SIG-M5 treated with dmso at 0.1 percent for 504 hours (cell line): ENCODE results near the gene GAGE12F.
"Not testable (repeated sequence)": the region's sequence is repeated elsewhere in the genome, so short reads cannot be mapped to it uniquely, and the experiment has no call there.

Experiments
- DNase-seq: peaks from one replicate; lab custom pipeline; 2025; ENCODE audit not compliant: unreplicated experiment; lab: John Stamatoyannopoulos, UW

Gene GAGE12F, protein sequence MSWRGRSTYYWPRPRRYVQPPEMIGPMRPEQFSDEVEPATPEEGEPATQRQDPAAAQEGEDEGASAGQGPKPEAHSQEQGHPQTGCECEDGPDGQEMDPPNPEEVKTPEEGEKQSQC

DNA sequence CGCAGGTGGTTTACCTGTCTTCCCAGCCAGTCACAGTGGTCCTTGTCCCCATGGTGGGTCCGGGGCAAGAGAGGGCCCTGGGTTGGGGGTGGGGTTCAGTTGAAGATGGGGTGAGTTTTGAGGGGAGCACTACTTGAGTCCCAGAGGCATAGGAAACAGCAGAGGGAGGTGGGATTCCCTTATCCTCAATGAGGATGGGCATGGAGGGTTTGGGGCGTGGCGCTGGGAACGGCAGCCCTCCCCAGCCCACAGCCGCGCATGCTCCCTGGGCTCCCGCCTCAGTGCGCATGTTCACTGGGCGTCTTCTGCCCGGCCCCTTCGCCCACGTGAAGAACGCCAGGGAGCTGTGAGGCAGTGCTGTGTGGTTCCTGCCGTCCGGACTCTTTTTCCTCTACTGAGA is at the start of gene GAGE12F:
TSS of gene GAGE12F (plus strand) at position 301 of the 400 bp plus-strand sequence. CDS start 1,155 bp downstream, outside the sequence.
- not testable (repeated sequence) for DNase-seq

DNA sequence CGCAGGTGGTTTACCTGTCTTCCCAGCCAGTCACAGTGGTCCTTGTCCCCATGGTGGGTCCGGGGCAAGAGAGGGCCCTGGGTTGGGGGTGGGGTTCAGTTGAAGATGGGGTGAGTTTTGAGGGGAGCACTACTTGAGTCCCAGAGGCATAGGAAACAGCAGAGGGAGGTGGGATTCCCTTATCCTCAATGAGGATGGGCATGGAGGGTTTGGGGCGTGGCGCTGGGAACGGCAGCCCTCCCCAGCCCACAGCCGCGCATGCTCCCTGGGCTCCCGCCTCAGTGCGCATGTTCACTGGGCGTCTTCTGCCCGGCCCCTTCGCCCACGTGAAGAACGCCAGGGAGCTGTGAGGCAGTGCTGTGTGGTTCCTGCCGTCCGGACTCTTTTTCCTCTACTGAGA is 28.8 kb upstream of the GAGE12F start, which contains the start of gene GAGE12C:
TSS of gene GAGE12C (plus strand) at position 301 of the 400 bp plus-strand sequence. CDS start 1,155 bp downstream, outside the sequence.
- DNase-seq = not testable (repeated sequence)

DNA sequence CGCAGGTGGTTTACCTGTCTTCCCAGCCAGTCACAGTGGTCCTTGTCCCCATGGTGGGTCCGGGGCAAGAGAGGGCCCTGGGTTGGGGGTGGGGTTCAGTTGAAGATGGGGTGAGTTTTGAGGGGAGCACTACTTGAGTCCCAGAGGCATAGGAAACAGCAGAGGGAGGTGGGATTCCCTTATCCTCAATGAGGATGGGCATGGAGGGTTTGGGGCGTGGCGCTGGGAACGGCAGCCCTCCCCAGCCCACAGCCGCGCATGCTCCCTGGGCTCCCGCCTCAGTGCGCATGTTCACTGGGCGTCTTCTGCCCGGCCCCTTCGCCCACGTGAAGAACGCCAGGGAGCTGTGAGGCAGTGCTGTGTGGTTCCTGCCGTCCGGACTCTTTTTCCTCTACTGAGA is 19.2 kb upstream of the GAGE12F start, which contains the start of gene GAGE12D:
TSS of gene GAGE12D (plus strand) at position 301 of the 400 bp plus-strand sequence. CDS start 1,155 bp downstream, outside the sequence.
- DNase-seq = not testable (repeated sequence)

DNA sequence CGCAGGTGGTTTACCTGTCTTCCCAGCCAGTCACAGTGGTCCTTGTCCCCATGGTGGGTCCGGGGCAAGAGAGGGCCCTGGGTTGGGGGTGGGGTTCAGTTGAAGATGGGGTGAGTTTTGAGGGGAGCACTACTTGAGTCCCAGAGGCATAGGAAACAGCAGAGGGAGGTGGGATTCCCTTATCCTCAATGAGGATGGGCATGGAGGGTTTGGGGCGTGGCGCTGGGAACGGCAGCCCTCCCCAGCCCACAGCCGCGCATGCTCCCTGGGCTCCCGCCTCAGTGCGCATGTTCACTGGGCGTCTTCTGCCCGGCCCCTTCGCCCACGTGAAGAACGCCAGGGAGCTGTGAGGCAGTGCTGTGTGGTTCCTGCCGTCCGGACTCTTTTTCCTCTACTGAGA is 9.7 kb upstream of the GAGE12F start, which contains the start of gene GAGE12E:
TSS of gene GAGE12E (plus strand) at position 301 of the 400 bp plus-strand sequence. CDS start 1,155 bp downstream, outside the sequence.
- not testable (repeated sequence) for DNase-seq

DNA sequence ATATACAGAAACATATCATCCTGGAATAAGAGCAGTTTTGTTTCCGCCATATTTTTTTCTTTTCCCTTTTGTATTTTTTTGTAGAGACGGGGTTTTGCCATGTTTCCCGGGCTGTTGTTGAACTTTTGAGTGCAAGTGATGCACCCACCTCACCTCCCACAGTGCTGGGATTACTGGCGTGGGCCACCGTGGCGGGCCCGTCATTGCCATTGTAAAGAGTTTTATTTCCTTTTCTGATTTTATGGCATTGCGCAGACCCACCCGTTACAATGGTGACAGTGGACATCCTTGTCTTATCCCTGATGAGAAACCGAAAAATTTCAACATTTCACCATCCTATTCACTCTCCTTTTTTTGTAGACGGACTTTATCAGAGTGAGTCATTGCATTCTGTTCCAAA is 8.1 kb downstream of the GAGE12F start:
- DNase-seq = not testable (repeated sequence)

GRCh38 chrX:49569152-49569551 is 8.5 kb downstream of the GAGE12F start:
- not testable (repeated sequence) for DNase-seq

GRCh38 chrX:49570100-49570499 is 9.5 kb downstream of the GAGE12F start, which contains the start of gene GAGE12G:
Gene GAGE12G (plus strand): TSS chrX:49570400. CDS start chrX:49571555, 1,155 bp downstream.
- DNase-seq = not testable (repeated sequence)

DNA sequence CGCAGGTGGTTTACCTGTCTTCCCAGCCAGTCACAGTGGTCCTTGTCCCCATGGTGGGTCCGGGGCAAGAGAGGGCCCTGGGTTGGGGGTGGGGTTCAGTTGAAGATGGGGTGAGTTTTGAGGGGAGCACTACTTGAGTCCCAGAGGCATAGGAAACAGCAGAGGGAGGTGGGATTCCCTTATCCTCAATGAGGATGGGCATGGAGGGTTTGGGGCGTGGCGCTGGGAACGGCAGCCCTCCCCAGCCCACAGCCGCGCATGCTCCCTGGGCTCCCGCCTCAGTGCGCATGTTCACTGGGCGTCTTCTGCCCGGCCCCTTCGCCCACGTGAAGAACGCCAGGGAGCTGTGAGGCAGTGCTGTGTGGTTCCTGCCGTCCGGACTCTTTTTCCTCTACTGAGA is 19.0 kb downstream of the GAGE12F start, which contains the start of gene GAGE12H:
TSS of gene GAGE12H (plus strand) at position 301 of the 400 bp plus-strand sequence. CDS start 1,155 bp downstream, outside the sequence.
- not testable (repeated sequence) for DNase-seq

DNA sequence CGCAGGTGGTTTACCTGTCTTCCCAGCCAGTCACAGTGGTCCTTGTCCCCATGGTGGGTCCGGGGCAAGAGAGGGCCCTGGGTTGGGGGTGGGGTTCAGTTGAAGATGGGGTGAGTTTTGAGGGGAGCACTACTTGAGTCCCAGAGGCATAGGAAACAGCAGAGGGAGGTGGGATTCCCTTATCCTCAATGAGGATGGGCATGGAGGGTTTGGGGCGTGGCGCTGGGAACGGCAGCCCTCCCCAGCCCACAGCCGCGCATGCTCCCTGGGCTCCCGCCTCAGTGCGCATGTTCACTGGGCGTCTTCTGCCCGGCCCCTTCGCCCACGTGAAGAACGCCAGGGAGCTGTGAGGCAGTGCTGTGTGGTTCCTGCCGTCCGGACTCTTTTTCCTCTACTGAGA is 28.6 kb downstream of the GAGE12F start, which contains the start of gene GAGE2A:
TSS of gene GAGE2A (plus strand) at position 301 of the 400 bp plus-strand sequence. CDS start 1,155 bp downstream, outside the sequence.
- DNase-seq = not testable (repeated sequence)

DNA sequence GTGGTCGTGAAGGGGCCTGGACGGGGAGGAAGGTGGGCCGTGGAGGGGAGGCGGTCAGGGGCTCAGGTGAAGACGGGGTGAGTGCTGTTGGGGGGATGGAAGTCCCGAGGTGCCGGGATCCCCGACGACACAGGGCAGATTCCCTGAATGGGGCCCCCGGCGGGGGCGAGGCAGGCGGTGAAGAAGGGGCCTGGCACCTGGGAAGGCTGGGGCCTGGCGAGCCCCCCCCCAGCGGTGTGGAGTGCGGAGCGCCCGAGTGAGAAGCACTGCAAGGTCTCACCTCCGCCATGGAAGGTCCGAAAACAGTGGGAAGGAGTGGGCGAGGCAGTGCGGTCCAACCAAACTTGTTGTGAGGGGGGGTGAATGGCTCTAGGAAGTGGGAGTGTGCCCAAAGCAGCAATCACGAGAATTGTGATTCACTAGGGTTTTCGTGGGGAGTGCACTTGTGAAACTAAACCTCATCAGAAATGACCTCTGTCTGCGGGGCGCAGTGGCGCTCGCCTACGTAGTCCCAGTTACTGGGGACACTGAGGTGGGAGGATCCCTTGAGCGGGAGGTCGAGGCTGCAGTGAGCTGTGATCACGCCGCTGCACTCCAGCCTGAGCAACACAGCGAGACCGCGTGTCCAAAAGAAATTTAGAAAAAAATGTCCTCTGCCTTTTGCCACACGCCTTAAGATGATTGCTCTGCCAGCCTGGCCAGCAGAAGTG is 29.3 kb downstream of the GAGE12F start:
- not testable (repeated sequence) for DNase-seq

DNA sequence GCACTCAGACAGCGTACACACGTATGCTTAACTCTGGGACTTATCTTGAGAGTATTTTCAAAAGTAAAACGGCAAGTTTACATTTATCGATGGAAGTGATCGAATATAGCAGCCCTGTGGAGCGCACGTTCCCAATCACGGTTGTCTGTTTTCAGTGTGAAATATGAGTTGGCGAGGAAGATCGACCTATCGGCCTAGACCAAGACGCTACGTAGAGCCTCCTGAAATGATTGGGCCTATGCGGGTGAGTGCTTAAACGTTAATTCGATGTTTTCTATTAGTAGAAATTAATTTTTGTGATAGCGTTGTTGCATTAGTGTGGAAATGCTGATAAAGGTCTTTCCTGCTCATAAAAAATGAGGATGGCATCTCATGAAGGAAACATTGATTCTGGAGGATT is 29.8 kb downstream of the GAGE12F start:
- DNase-seq = not testable (repeated sequence)

- not testable (repeated sequence) for DNase-seq
Observed at GRCh38 chrX:49598720-49599119, 38.1 kb downstream of the GAGE12F start, which contains the start of gene GAGE1. Gene GAGE1 (plus strand): TSS chrX:49599020. CDS start chrX:49600175, 1,155 bp downstream.

DNA sequence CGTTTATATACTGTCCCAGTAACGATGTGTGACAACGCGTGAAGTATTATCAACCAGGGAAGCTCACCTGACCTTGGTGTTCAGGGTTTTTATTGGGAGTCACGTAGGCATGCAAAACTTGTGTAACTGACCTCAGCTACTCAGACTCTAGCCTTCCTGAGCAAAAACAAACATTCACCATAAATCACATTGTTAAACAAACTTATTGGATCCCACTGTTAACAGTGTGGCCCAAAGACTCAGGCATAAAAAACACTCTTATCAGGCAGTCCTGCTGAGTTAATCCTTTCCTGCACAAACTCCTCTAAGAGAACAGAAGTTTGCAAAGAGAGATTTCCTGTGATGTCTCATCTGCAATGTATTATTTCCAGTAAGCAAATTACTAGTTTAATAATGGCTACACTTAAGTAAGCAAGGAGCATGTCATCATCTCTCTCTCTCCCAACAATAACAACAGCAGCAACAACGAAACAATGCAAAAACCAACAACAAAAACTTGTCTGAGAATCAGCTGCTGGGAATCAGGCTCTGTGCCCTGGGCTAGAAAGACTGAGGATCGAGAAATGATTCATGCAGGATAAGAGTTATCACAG is 50.2 kb downstream of the GAGE12F start:
- no peak for DNase-seq
